Uterus (tissue), 4 donors: ENCODE measurements around the gene LAPTM4A. TPM values are rescaled to one million over a fixed set of nuclear protein-coding genes. Genes with fewer than 3 reads are reported as not detected.
"Not testable (repeated sequence)": the region's sequence is repeated elsewhere in the genome, so short reads cannot be mapped to it uniquely, and the experiment has no call there.

Source experiments
- DNase-seq, 2 donors: peaks; one replicate each; pipeline ENCODE4 v3.0.0-alpha.2; 2019 to 2020
- H3K27ac ChIP-seq, 2 donors: fragments of 200-600 bp; sonication (generic); 1 replicate in 1 of 2; 2 replicates in 1 of 2; pipeline ENCODE4 v1.5.1; 2016 to 2018
- H3K27me3 ChIP-seq, 2 donors: fragments of 200-600 bp; sonication (generic); one replicate each; pipeline ENCODE4 v1.5.1; 2018 to 2019; ENCODE audit warnings: control low read depth in 1 of 2
- H3K36me3 ChIP-seq, 2 donors: fragments of 200-600 bp; sonication (generic); one replicate each; pipeline ENCODE4 v1.5.1; 2019; ENCODE audit warnings: control low read depth in 1 of 2
- H3K4me1 ChIP-seq, 2 donors: fragments of 200-600 bp; sonication (generic); one replicate each; pipeline ENCODE4 v1.5.1; 2018 to 2019; ENCODE audit warnings: control low read depth in 1 of 2
- H3K4me3 ChIP-seq, 2 donors: fragments of 200-600 bp; sonication (generic); 1 replicate in 1 of 2; 2 replicates in 1 of 2; pipeline ENCODE4 v1.5.1; 2018 to 2019; ENCODE audit warnings: mild to moderate bottlenecking in 1 of 2
- H3K9me3 ChIP-seq, 2 donors: fragments of 200-600 bp; sonication (generic); one replicate each; pipeline ENCODE4 v1.5.1; 2019; ENCODE audit warnings: control low read depth in 1 of 2
- POLR2A ChIP-seq, 2 donors: fragments of 450-650 bp; IDR thresholded peaks; one replicate each; pipeline ENCODE4 v1.6.1; 2016; ENCODE audit warnings: antibody characterized with exemption in 2 of 2, mild to moderate bottlenecking in 1 of 2, moderate library complexity in 1 of 2
- intact Hi-C: fragments of 100-400 bp; cut with DNase I; formaldehyde crosslinking; loops from one replicate; pipeline ENCODE4 v1.15.1; 2023; ENCODE audit warnings: low total_unique reads
- total RNA-seq, 4 donors: library from RNA; depleted of rRNA in 3 of 4; stranded (reverse); fragments of >200 nt in 3 of 4; gene quantifications; one replicate each; pipeline versions ENCODE4 v1.1.0 to v1.2.4, GENCODE V29; 2014 to 2023
- TF ChIP-seq, protein P1 (sequence below), 4 experiments: fragments of 200-600 bp in 2 of 4; fragments of 450-650 bp in 2 of 4; sonication (generic) in 2 of 4; IDR thresholded peaks; one replicate each; pipeline ENCODE4 v1.5.1; 2016 to 2019; ENCODE audit warnings: antibody characterized with exemption in 4 of 4, mild to moderate bottlenecking in 2 of 4, moderate library complexity in 1 of 4
- donor health status: DM: yes; HTN: yes; CAD: no.

Gene LAPTM4A
- total RNA-seq, 4 donors from 2014 or later = 255 to 386 (median 292) TPM

DNA sequence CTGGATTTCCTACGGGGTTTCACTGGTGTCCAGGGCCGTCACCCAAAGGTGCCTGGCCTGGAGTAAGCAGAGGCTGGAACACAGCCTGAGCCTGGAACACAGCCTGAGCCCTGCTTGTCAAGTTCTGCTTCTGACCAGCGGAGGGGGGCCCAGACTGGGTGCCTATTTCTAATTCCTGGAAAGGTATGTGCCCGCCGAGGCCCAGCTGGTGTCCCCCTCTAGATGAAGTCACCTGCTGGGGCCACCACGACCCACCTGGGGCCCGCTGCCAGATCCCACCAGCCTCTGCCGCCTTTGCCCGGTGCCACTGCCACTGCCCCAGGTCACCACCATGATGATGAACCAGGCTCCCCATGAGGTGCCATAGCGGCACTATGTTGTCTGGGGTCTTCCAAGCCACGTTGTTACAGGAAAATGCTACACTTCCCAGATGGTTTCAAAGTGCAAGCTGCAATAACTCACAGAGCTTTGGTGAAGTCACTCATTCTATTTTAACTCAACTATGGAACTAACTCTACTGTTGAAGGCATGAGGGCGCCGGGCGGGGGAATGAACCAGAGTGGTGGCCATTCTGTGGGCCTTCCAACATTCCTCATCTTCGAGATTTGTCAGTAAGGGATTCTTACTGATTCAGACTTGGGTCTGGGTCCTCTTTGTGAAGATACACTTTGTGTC, 40.9 kb upstream of the LAPTM4A start:
- Histone ChIP-seq H3K4me1 (no peaks in the 10 kb centered on the region), H3K36me3 (no peaks in the 10 kb centered on the region), H3K4me3 (no peak overlapping the region), H3K9me3 (no peaks in the 10 kb centered on the region), H3K27me3 (no peaks in the 10 kb centered on the region), H3K27ac (peak overlapping the region; percentile 35 to 58)
- no peak for DNase-seq
- TF ChIP-seq, protein P1, sequence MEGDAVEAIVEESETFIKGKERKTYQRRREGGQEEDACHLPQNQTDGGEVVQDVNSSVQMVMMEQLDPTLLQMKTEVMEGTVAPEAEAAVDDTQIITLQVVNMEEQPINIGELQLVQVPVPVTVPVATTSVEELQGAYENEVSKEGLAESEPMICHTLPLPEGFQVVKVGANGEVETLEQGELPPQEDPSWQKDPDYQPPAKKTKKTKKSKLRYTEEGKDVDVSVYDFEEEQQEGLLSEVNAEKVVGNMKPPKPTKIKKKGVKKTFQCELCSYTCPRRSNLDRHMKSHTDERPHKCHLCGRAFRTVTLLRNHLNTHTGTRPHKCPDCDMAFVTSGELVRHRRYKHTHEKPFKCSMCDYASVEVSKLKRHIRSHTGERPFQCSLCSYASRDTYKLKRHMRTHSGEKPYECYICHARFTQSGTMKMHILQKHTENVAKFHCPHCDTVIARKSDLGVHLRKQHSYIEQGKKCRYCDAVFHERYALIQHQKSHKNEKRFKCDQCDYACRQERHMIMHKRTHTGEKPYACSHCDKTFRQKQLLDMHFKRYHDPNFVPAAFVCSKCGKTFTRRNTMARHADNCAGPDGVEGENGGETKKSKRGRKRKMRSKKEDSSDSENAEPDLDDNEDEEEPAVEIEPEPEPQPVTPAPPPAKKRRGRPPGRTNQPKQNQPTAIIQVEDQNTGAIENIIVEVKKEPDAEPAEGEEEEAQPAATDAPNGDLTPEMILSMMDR (IDR thresholded peaks at IDR 0.05) = no peak
- no peak for TF ChIP-seq POLR2A (IDR thresholded peaks at IDR 0.05)
- intact Hi-C loops = no loop called here

DNA sequence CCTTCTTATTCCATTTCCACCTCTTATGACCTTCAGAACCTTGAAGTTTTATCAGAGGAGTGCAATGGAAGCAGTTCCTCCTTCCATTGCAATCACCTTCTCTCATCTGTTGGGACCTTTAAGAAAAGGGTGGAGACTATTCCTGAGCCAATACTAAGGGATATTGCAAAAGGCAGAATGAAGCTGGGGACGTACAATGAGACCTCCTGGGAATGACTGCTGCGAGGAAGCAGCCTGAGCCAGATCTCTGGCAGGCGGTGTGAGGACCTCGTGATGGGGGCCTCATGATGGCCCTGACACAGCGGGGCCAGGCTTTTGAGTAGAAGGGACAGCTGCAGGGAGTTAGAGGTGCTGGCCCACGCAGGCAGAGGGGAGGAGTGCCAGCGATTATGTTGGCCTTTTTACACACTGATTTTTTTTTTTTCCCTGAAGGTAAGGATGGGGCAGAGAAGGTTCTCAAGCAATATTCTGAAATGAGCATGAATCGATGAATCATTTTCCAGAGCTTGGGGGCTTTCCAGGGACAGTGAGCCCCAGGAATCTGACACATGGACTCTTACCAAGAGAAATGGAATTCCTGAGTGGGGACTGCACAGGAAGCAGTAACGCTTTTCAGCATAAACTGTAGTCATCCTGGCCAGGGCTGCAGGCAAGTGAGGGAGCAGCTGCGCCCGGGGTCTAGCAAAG, 40.0 kb upstream of the LAPTM4A start:
- Histone ChIP-seq H3K27ac (peak overlapping the region; percentile 35 to 58), H3K4me1 (no peaks in the 10 kb centered on the region), H3K9me3 (no peaks in the 10 kb centered on the region), H3K27me3 (no peaks in the 10 kb centered on the region), H3K4me3 (no peak overlapping the region), H3K36me3 (no peaks in the 10 kb centered on the region)
- DNase-seq = peak; percentile 75 to 85
- TF ChIP-seq, protein P1 (IDR thresholded peaks at IDR 0.05) = no peak
- TF ChIP-seq POLR2A (IDR thresholded peaks at IDR 0.05) = no peak
- intact Hi-C loops = no loop called here

DNA sequence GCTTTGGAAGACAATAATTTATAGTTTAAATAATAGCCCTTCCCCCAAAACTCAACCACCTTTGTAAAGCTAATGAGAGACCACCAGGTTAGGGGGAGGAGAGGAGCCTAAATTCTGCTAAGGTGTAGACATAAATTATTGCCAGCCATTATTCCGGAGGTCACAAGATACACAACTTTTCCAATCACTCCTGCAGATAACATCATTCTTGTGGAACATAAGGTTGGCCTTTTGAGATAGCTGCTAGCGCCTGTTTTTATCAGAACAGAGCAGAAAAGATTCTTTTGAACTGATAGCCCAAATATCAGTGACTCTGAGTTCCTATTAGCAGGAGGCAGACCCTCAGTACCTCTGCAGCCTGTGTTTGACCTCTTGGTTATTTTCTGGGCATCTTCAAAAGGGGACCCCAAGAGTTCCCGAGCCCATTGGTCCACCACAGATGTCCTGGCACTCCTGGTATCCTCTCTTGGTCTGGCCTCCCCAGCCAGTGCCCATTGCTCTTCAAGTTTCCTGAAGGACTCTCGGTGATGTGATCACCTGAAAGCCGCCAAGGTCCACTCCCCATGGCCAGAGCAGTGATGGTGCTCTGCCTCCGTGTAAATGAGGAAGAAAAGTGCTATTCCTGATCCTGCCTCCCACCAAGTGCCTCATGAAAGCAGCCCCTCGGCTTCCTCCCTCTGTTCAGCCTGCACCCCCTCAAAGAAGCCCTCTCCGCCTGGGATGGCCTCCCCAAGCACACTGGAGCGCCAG, 38.5 kb upstream of the LAPTM4A start:
- Histone ChIP-seq H3K27ac (no peak overlapping the region), H3K36me3 (no peaks in the 10 kb centered on the region), H3K4me3 (no peak overlapping the region), H3K4me1 (no peaks in the 10 kb centered on the region), H3K27me3 (no peaks in the 10 kb centered on the region), H3K9me3 (no peaks in the 10 kb centered on the region)
- intact Hi-C loops = no loop called here
- no peak for DNase-seq
- TF ChIP-seq, protein P1 (IDR thresholded peaks at IDR 0.05) = no peak
- TF ChIP-seq POLR2A (IDR thresholded peaks at IDR 0.05) = no peak

DNA sequence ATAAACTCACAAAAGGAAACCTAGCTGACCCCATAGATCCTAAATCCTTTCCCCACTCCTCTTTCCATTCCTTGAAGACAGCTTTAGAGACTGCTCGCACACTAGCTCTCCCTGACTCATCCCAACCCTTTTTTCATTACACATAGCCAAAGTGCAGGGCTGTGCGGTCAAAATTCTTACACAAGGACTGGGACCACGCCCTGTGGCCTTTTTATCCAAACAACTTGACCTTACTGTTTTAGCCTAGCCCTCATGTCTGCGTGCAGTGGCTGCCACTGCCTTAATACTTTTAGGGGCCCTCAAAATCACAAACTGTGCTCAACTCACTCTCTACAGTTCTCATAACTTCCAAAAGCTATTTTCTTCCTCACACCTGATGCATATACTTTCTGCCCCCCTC, 34.5 kb upstream of the LAPTM4A start:
- DNase-seq, H3K9me3 ChIP-seq, intact Hi-C loops: not testable (repeated sequence)

DNA sequence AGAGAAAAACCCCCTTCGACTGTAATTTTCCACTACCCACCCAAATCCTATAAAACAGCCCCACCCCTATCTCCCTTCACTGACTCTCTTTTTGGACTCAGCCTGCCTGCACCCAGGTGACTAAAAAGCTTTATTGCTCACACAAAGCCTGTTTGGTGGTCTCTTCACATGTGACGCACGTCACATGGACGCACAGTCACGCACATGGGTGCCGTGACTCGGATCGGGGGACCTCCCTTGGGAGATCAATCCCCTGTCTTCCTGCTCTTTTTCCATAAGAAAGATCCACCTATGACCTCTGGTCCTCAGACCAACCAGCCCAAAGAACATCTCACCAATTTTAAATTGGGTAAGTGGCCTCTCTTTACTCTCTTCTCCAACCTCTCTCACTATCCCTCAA, 31.4 kb upstream of the LAPTM4A start:
- H3K36me3 ChIP-seq, H3K4me3 ChIP-seq, H3K27me3 ChIP-seq, DNase-seq, intact Hi-C loops, H3K9me3 ChIP-seq, H3K4me1 ChIP-seq, H3K27ac ChIP-seq: not testable (repeated sequence)

More for the DNA sequence above, 34.5 kb upstream of the LAPTM4A start:
- H3K4me3 ChIP-seq, H3K36me3 ChIP-seq, H3K27me3 ChIP-seq, H3K4me1 ChIP-seq, H3K27ac ChIP-seq: not testable (repeated sequence)

DNA sequence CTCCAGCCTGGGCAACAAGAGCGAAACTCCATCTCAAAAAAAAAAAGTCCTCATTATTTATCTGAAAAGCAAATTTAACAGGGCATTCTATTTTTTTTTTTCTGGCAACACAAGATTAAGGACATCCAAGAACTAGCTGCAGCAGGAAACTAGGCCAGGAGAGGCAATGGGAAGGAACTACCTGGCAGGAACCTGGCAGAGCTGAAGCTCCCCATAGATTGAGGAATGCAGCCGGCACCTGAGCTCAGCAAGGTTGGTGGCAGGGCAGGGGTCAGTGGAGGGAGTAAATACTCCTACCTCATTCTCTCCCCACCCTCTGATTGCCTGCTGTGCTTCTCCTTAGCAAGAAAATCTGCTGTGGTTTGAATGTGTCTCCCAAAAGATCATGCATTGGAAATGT, 30.4 kb upstream of the LAPTM4A start:
- TF ChIP-seq POLR2A (IDR thresholded peaks at IDR 0.05) = no peak
- TF ChIP-seq, protein P1 (IDR thresholded peaks at IDR 0.05) = no peak
- intact Hi-C loops = no loop called here
- no peaks in the 10 kb centered on the region for H3K36me3 ChIP-seq
- H3K4me1 ChIP-seq = no peaks in the 10 kb centered on the region
- no peaks in the 10 kb centered on the region for H3K9me3 ChIP-seq
- H3K27ac ChIP-seq = no peak overlapping the region
- no peaks in the 10 kb centered on the region for H3K27me3 ChIP-seq
- no peak overlapping the region for H3K4me3 ChIP-seq
- DNase-seq = no peak
